Measurements from ENCODE around the gene PEMT.
A peak's percentile ranks its signal among the peaks of the same experiment; 100 is the strongest.

PEMT gene

GRCh38 chr17:17476865-17477467, 114.5 kb downstream of the PEMT start, which contains the start of gene MED9 (continued):
- TF ChIP-seq PRDM6 (tag by site-specific recombination; IDR thresholded peaks at IDR 0.05) (no peak), ZNF10 (tag by site-specific recombination; IDR thresholded peaks at IDR 0.05) (peak; percentile 41; the same call in 1 of the 2 replicates), FEZF1 (tag by site-specific recombination; IDR thresholded peaks at IDR 0.05) (peak; percentile 65), GLI4 (tag by site-specific recombination; IDR thresholded peaks at IDR 0.05) (0 out of 2 replicates have a peak, but pooled peaks have one; percentile 39), ZNF391 (tag by site-specific recombination; IDR thresholded peaks at IDR 0.05; ENCODE audit: borderline replicate concordance, low read depth) (peak; percentile 59; the same call in 1 of the 2 replicates), KLF16 (tag by site-specific recombination; IDR thresholded peaks at IDR 0.05) (peak; percentile 86), ZNF302 (tag by site-specific recombination; IDR thresholded peaks at IDR 0.05; ENCODE audit: low read depth) (no peak), ZNF791 (tag by site-specific recombination; IDR thresholded peaks at IDR 0.05) (no peak), ZNF26 (tag by site-specific recombination; IDR thresholded peaks at IDR 0.05) (no peak), ZNF335 (tag by site-specific recombination; conservative IDR thresholded peaks at IDR 0.05) (peak; percentile 92), ZNF768 (tag by site-specific recombination; IDR thresholded peaks at IDR 0.05) (no peak), ZNF394 (tag by site-specific recombination; IDR thresholded peaks at IDR 0.05; ENCODE audit: borderline replicate concordance) (peak; percentile 81), ZBTB7A (tag by site-specific recombination; IDR thresholded peaks at IDR 0.05; ENCODE audit: low read depth) (peak; percentile 71; the same call in 1 of the 2 replicates), ZNF544 (tag by site-specific recombination; IDR thresholded peaks at IDR 0.05) (no peak), ZSCAN30 (tag by site-specific recombination; IDR thresholded peaks at IDR 0.05) (no peak; the same call in 1 of the 2 replicates), ZNF645 (tag by site-specific recombination; IDR thresholded peaks at IDR 0.05) (no peak), ZNF266 (tag by site-specific recombination; IDR thresholded peaks at IDR 0.05; ENCODE audit: low read depth) (no peak), ZNF548 (tag by site-specific recombination; IDR thresholded peaks at IDR 0.05) (no peak), ZNF585B (tag by site-specific recombination; IDR thresholded peaks at IDR 0.05) (no peak), ZNF324 (tag by site-specific recombination; IDR thresholded peaks at IDR 0.05) (peak; percentile 69; the same call in 1 of the 2 replicates), BCL6B (tag by site-specific recombination; IDR thresholded peaks at IDR 0.05) (no peak), ZNF530 (tag by site-specific recombination; IDR thresholded peaks at IDR 0.05; ENCODE audit: low read depth) (no peak), SP2 (tag by site-specific recombination; IDR thresholded peaks at IDR 0.05) (peak; percentile 68), ZNF248 (tag by site-specific recombination; IDR thresholded peaks at IDR 0.05) (no peak), ZNF76 (tag by site-specific recombination; IDR thresholded peaks at IDR 0.05; ENCODE audit: borderline replicate concordance, low read depth) (peak; percentile 73; the same call in 1 of the 2 replicates), SP3 (tag by site-specific recombination; IDR thresholded peaks at IDR 0.05) (peak; percentile 88), ZNF174 (tag by site-specific recombination; IDR thresholded peaks at IDR 0.05) (no peak), ZIC2 (tag by site-specific recombination; IDR thresholded peaks at IDR 0.05) (0 out of 2 replicates have a peak, but pooled peaks have one; percentile 15), ZNF621 (tag by site-specific recombination; IDR thresholded peaks at IDR 0.05) (no peak), ZNF571 (tag by site-specific recombination; IDR thresholded peaks at IDR 0.05) (no peak), PRDM10 (tag by site-specific recombination; IDR thresholded peaks at IDR 0.05) (peak; percentile 26; the same call in 1 of the 2 replicates), ZNF501 (tag by site-specific recombination; IDR thresholded peaks at IDR 0.05) (peak; percentile 73; the same call in 1 of the 2 replicates)

Measured in HEK293 (cell line).